ENCODE measurements around the gene APIP.

APIP gene

GRCh38 chr11:34844463-34845112, 71.6 kb downstream of the APIP start:
- no peak for DNase-seq (ENCODE audit: low read depth in 3 of 3, low spot score in 1 of 3)

GRCh38 chr11:34843271-34843670, 72.9 kb downstream of the APIP start:
- no peak for DNase-seq (ENCODE audit: low read depth in 3 of 3, low spot score in 1 of 3)

DNA sequence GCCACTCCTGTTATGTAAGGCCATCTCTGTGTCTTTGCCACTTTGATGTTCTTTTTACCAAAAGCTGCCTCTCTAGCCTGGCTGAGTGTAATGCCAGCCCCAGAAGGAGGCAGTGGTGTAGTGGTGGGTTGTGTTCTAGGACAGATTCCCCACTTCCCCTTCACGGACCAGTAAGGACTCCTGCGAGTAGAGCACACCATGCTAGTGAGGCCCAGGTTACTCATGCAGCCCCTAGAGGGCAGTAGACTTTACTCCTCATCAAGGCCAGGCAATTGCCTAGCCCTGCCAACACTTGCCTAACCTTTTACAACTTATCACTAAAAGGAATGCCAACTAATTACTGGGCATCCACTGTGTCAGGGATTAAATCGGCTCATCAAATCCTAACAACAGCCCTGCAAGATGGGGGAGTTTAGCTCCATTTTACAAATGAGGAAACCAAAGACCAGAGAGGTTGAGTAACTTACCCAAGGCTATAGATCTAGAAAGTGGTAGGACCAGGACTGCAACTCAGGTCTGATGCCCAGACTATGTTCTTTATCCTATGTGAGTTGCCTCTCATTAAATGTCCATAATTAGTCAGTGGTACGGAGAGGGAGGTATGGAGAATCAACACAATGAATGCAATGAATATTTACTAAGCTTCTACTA, 75.3 kb downstream of the APIP start:
- DNase-seq (ENCODE audit: low read depth in 3 of 3, low spot score in 1 of 3) = no peak

DNA sequence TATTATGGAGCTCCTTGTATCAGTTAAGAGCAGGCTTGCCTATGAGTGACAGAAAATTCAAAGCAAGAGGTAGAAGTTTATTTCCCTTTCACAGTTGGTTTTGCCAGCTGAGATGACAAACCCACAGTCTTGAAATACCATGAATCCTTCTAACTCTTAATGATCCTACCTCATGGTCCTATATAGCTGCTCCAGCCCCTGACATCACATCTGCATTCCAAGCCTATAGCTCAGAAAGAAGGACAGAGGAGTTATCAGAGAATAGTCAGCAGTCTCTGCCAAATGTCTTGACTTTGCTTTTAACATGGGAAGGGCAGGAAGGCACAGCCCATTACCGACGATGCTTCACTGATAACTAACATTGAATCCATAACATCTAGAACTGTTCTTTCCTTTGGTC, 76.2 kb downstream of the APIP start:
- DNase-seq (ENCODE audit: low read depth in 3 of 3, low spot score in 1 of 3) = no peak

- DNase-seq (ENCODE audit: low read depth in 3 of 3, low spot score in 1 of 3) = no peak
These were observed 79.0 kb downstream of the APIP start for GRCh38 chr11:34836958-34837856.

DNA sequence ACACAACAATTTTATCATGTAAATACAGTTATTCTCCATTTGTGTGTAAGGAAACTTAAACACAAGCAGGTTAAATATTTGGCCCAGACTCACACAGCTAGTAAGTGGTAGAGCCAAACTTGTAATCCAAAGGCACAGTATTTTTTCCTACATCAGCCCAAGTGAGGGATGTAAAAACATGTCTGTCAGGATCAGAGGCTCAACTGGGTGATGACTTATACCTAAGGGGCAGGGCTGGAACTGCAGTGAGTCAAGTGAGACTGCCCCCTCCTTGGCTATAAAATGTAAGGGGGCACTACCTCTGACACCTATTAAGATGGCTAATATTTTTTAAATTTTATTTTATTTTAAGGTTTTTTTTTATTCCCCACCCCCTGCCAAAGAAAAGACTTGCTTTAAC, 82.6 kb downstream of the APIP start:
- DNase-seq (ENCODE audit: low read depth in 3 of 3, low spot score in 1 of 3) = no peak

All from stimulated activated CD4-positive, alpha-beta T cell treated with anti-CD3 and anti-CD28 coated beads, TNF-alpha, amount 100 ng/mL, for 1 hour (primary cell).